ENCODE results near the gene C3AR1.

DNA sequence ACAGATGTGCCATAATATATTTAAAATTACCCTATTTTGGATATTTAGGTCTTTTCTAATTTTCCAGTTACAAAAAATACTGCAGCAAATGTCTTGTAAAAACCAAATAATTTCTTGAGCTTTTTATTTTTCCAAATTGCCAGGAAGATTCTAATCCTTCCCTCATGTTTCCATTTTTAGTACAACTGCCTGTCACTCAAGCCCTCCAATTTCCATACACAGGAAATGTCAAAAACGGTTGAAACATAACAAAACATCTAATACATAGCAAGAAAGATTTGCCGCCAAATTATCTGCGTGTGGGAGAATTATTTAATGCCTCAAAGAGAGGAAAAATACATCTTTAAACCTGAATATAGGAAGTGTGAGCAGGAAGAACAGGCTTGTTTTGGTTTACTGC is 36.0 kb downstream of the C3AR1 start:
- TF ChIP-seq CTCF (IDR thresholded peaks at IDR 0.05; ENCODE audit: extremely low read depth in 1 of 2, insufficient read depth in 1 of 2, low read depth in 1 of 2, low read length in 2 of 2) = no peak
- TF ChIP-seq FOS (IDR thresholded peaks at IDR 0.05; ENCODE audit: borderline replicate concordance, insufficient read depth, low read length) = no peak

Data from endothelial cell of umbilical vein (primary cell).